IPS-NIHi11 (cell line): ENCODE results near the gene KREMEN2.

Experiments
- DNase-seq: peaks from one replicate; pipeline ENCODE4 v3.0.0; 2012; ENCODE audit warnings: mixed read lengths, low spot score

The KREMEN2 gene

GRCh38 chr16:2977440-2977839 is 13.4 kb downstream of the KREMEN2 start:
- no peak for DNase-seq

- DNase-seq: peak; percentile 76
These were observed 15.7 kb downstream of the KREMEN2 start for GRCh38 chr16:2979669-2980226.

GRCh38 chr16:2980227-2981176 is 16.4 kb downstream of the KREMEN2 start, which contains the start of gene PKMYT1:
TSS of gene PKMYT1 (minus strand) at chr16:2980446. CDS start at chr16:2979657, 789 bp downstream.
- DNase-seq: peak; percentile 100

- peak; percentile 59 for DNase-seq
These were observed 17.3 kb downstream of the KREMEN2 start for GRCh38 chr16:2981177-2981898.

- DNase-seq: no peak
These were observed 17.8 kb downstream of the KREMEN2 start for GRCh38 chr16:2981899-2982250.

GRCh38 chr16:2982402-2982801 is 18.3 kb downstream of the KREMEN2 start:
- no peak for DNase-seq

GRCh38 chr16:2983706-2984136 is 19.6 kb downstream of the KREMEN2 start:
- DNase-seq: peak; percentile 96

GRCh38 chr16:2985462-2985861 is 21.4 kb downstream of the KREMEN2 start:
- DNase-seq: no peak

- no peak for DNase-seq
These were observed 21.8 kb downstream of the KREMEN2 start for GRCh38 chr16:2985893-2986355.

- peak; percentile 5 for DNase-seq
These were observed 22.6 kb downstream of the KREMEN2 start for GRCh38 chr16:2986623-2987188.

GRCh38 chr16:2987286-2987685 is 23.2 kb downstream of the KREMEN2 start:
- DNase-seq: peak; percentile 5

GRCh38 chr16:2987833-2988232 is 23.8 kb downstream of the KREMEN2 start:
- peak; percentile 35 for DNase-seq

- DNase-seq: peak; percentile 40
These were observed 24.6 kb downstream of the KREMEN2 start for GRCh38 chr16:2988590-2989099.

GRCh38 chr16:2990891-2991290 is 26.8 kb downstream of the KREMEN2 start:
- peak; percentile 53 for DNase-seq

GRCh38 chr16:2991566-2992261 is 27.6 kb downstream of the KREMEN2 start:
- no peak for DNase-seq

GRCh38 chr16:2992383-2993081 is 28.5 kb downstream of the KREMEN2 start:
- DNase-seq: no peak

- peak; percentile 18 for DNase-seq
These were observed 32.2 kb downstream of the KREMEN2 start for GRCh38 chr16:2996298-2996697.

- DNase-seq: no peak
These were observed 35.9 kb downstream of the KREMEN2 start for GRCh38 chr16:2999929-3000328.

- no peak for DNase-seq
These were observed 36.5 kb downstream of the KREMEN2 start for GRCh38 chr16:3000540-3000939.

GRCh38 chr16:3001316-3001715 is 37.2 kb downstream of the KREMEN2 start:
- no peak for DNase-seq
